K562 treated with DMSO at 1 percent for 4 hours (cell line): ENCODE data around the gene ABCA5. TPM values are rescaled to one million over a fixed set of nuclear protein-coding genes. Genes with fewer than 3 reads are reported as not detected.

ENCODE experiments used
- total RNA-seq: library from RNA; unstranded; fragments of 300-600 nt; gene quantifications from 2 replicates; pipeline ENCODE4 v1.2.3, GENCODE V29; 2022; ENCODE audit not compliant: insufficient read depth

ABCA5 gene
- not detected in 2 replicates for total RNA-seq

DNA sequence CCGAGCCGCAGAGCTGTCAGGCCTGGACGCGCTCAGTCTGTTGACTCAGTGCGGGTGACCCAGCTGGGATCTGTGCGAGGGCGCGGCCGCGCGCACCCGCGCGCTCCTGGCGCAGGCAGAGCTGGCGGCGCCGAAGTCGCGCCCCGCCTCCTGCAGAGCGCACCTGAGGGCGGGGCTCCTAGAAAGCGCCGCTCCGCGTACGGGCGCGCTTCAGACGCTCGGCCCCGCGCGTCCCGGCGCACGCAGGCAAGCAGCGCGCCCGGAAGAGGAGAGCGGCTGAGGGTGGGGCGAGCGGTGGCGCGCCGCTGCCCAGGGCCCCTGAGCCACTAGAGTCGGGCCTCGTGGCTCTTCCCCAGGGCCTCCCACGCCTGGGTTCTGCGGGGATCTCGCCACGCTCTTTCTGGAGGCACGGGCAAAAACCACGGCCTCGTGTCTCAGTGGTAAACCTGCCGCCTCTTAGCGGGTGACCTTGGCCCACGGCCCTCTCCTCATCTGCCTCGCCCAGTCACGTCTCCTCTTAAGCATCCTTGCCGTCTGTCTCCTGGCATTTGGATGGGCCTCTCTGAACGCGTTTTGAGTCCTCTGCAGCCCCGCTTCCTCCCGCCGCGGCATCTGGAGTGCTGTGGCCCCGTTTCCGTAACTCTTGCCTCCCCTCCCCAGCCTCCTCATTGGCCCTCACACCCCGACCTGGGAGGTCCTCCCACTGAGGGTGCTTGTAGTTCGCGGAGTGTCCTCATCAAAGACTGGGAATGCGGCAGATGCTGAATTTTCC, at the start of gene ABCA5:
ABCA5 (minus strand) TSS at position 74 of the 772 bp plus-strand sequence. CDS start 12,718 bp downstream, outside the sequence.

GRCh38 chr17:69228576-69228975, 98.4 kb downstream of the ABCA5 start, which contains the start of gene ABCA10:
TSS of gene ABCA10 (minus strand) at chr17:69228824. CDS start at chr17:69225358, 3,466 bp downstream.

Other genes with a start within 250 kb of the ABCA5 start
- 0.38 TPM in 1 of 2 replicates, not detected in the other for gene ABCA6, start 185.2 kb downstream of the ABCA5 start, total RNA-seq
- gene ABCA10, start 98.3 kb downstream of the ABCA5 start, total RNA-seq: not detected in 2 replicates
- gene MAP2K6, start 87.6 kb upstream of the ABCA5 start, total RNA-seq: not detected in 2 replicates